ENCODE data around the gene ARMC2.

- TF ChIP-seq POLR2A (IDR thresholded peaks at IDR 0.05) (no peak), CTCF (IDR thresholded peaks at IDR 0.05) (no peak)
These were observed 165.6 kb downstream of the ARMC2 start for GRCh38 chr6:109013656-109014305.
